Peyer's patch (tissue), 4 donors: ENCODE measurements around the gene PTP4A1.

Source experiments
- POLR2A ChIP-seq, 2 donors: fragments of 450-650 bp; IDR thresholded peaks; one replicate each; pipeline ENCODE4 v1.5.1; 2017; ENCODE audit warnings: antibody characterized with exemption in 2 of 2, mild to moderate bottlenecking in 2 of 2, moderate library complexity in 2 of 2
- TF ChIP-seq, protein P1 (sequence below), 6 experiments: fragments of 450-650 bp in 4 of 6; fragments of 200-600 bp in 2 of 6; sonication (generic) in 1 of 6; IDR thresholded peaks; one replicate each; pipeline ENCODE4 v1.5.1; 2017 to 2019; ENCODE audit warnings: antibody characterized with exemption in 6 of 6, mild to moderate bottlenecking in 3 of 6, moderate library complexity in 1 of 6

DNA sequence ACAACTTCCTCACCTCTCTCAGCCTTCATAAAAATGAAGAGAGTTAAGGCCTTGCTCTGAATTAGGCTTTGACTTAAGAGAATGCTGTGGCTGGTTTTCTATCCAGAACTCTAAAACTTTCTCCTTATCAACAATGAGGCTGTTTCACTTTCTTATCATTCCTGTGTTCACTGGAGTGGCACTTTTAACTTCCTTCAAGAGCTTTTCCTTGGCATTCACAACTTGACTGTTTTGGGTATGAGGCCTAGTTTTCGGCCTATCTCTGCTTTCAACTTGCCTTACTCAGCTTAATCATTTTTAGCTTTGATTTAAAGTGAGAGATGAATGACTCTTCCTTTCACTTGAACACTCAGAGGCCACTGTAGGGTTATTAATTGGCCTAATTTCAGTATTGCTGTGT, 4.3 kb upstream of the PTP4A1 start:
- TF ChIP-seq, protein P1, sequence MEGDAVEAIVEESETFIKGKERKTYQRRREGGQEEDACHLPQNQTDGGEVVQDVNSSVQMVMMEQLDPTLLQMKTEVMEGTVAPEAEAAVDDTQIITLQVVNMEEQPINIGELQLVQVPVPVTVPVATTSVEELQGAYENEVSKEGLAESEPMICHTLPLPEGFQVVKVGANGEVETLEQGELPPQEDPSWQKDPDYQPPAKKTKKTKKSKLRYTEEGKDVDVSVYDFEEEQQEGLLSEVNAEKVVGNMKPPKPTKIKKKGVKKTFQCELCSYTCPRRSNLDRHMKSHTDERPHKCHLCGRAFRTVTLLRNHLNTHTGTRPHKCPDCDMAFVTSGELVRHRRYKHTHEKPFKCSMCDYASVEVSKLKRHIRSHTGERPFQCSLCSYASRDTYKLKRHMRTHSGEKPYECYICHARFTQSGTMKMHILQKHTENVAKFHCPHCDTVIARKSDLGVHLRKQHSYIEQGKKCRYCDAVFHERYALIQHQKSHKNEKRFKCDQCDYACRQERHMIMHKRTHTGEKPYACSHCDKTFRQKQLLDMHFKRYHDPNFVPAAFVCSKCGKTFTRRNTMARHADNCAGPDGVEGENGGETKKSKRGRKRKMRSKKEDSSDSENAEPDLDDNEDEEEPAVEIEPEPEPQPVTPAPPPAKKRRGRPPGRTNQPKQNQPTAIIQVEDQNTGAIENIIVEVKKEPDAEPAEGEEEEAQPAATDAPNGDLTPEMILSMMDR (IDR thresholded peaks at IDR 0.05) = no peak
- no peak for TF ChIP-seq POLR2A (IDR thresholded peaks at IDR 0.05)
